K562 (cell line): ENCODE results near the gene CYB5D1. TPM values are rescaled to one million over a fixed set of nuclear protein-coding genes. Genes with fewer than 3 reads are reported as not detected.

Experiments used
- DMBX1 ChIP-seq: fragments of 250-450 bp; sonication (Bioruptor Pico); IDR thresholded peaks from 2 replicates; pipeline ENCODE4 v1.8.0; 2022; ENCODE audit warnings: inconsistent platforms, mild to moderate bottlenecking, moderate library complexity, borderline replicate concordance
- NCOA2 ChIP-seq, 2 experiments: fragments of 450-650 bp; IDR thresholded peaks; 2 replicates each; pipeline ENCODE4 v1.6.1; 2018; ENCODE audit warnings: mild to moderate bottlenecking in 2 of 2, moderate library complexity in 1 of 2; ENCODE audit not compliant: partially characterized antibody in 2 of 2
- RBM22 ChIP-seq: fragments of 200-400 bp; formaldehyde crosslinking; IDR thresholded peaks from 2 replicates; pipeline ENCODE4 v1.6.1; 2018; ENCODE audit warnings: low read length, low read depth; ENCODE audit not compliant: poor library complexity, severe bottlenecking
- SRSF1 ChIP-seq: fragments of 200-400 bp; formaldehyde crosslinking; IDR thresholded peaks from 2 replicates; pipeline ENCODE4 v1.6.1; 2017; ENCODE audit warnings: mild to moderate bottlenecking, low read depth, low read length, moderate library complexity
- ZBTB7A ChIP-seq: IDR thresholded peaks from 2 replicates; pipeline ENCODE4 v1.6.1; 2011; ENCODE audit warnings: low read depth, mild to moderate bottlenecking, low read length, moderate library complexity, borderline replicate concordance; ENCODE audit not compliant: control insufficient read depth
- ZNF41 ChIP-seq: fragments of 250-450 bp; sonication (Bioruptor Pico); conservative IDR thresholded peaks from 2 replicates; pipeline ENCODE4 v1.4.0; 2020; ENCODE audit warnings: mild to moderate bottlenecking
- polyA plus RNA-seq, 8 experiments: library from polyadenylated mRNA; depleted of rRNA in 4 of 8; stranded (reverse) in 5 of 8; unstranded in 3 of 8; fragments of >200 nt; fragmentation: Nextera tagmentation in 2 of 8; fragmentation: Illumina TruSeq in 1 of 8; extraction: Ambion mirVana in 2 of 8; extraction: Trizol in 1 of 8; gene quantifications; 2 replicates each; pipeline versions ENCODE4 v1.2.1 to v1.2.3, GENCODE V29; 2011 to 2014; ENCODE audit warnings: inconsistent platforms in 1 of 8, missing spikeins in 1 of 8
- total RNA-seq, 7 experiments: library from RNA; depleted of rRNA in 6 of 7; stranded (reverse); fragments of >200 nt in 6 of 7; fragmentation: Illumina TruSeq in 2 of 7; extraction: Trizol in 2 of 7; gene quantifications; 2 replicates each; pipeline versions ENCODE4 v1.2.1 to v1.2.3, GENCODE V29; 2011 to 2021; ENCODE audit warnings: low replicate concordance in 1 of 7
- TF ChIP-seq, protein P1 (sequence below): fragments of 250-450 bp; sonication (Bioruptor Pico); IDR thresholded peaks from 2 replicates; pipeline ENCODE4 v1.5.0; 2021; ENCODE audit warnings: mild to moderate bottlenecking, borderline replicate concordance
- TF ChIP-seq, protein P2 (sequence below), 3 experiments: fragments of 200-800 bp in 1 of 3; fragments of 250-450 bp in 1 of 3; fragments of 450-650 bp in 1 of 3; sonication (Bioruptor Pico) in 1 of 3; sonication (Bioruptor generic) in 1 of 3; formaldehyde crosslinking in 1 of 3; IDR thresholded peaks; 2 replicates each; pipeline versions ENCODE4 v1.6.1 to v1.8.0; 2016 to 2022; ENCODE audit warnings: mild to moderate bottlenecking in 2 of 3, missing genetic modification characterization in 2 of 3, missing compliant biosample characterization in 1 of 3, moderate library complexity in 1 of 3
- TF ChIP-seq, protein P3 (sequence below): sonication (generic); formaldehyde crosslinking; IDR thresholded peaks from 2 replicates; pipeline ENCODE4 v1.8.0; 2022; ENCODE audit warnings: missing genetic modification reagents, mild to moderate bottlenecking, moderate library complexity, borderline replicate concordance

The CYB5D1 gene
- total and polyA plus RNA-seq, 9 of the 15 experiments (the other 6 are each of a cell fraction or from before 2014, with no cell fraction given) = 2.4 to 7.9 (median 5.7) TPM

DNA sequence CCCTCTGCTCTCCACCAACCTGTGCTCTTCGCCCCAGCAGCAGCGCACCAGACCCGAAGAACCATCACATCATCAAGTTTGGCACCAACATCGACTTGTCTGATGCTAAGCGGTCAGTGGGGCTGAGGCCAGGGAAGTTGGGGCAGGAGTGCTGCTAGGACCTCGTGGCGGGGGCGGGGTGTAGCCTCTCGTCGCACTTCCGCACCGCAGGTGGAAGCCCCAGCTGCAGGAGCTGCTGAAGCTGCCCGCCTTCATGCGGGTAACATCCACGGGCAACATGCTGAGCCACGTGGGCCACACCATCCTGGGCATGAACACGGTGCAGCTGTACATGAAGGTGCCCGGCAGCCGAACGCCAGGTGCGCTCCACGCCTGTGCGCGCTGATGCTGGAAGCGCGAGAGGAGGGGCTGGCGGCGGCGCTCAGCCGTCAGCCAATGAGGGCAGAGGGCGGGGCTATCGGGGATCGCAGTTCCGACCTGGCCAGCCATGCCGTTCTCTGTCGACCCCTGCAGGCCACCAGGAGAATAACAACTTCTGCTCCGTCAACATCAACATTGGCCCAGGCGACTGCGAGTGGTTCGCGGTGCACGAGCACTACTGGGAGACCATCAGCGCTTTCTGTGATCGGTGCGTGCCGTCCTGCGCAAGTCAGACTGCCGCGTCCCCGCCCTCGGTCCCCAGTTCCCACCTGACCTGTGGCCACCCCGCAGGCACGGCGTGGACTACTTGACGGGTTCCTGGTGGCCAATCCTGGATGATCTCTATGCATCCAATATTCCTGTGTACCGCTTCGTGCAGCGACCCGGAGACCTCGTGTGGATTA is 6.2 kb upstream of the CYB5D1 start (continued):
- TF ChIP-seq, protein P1, sequence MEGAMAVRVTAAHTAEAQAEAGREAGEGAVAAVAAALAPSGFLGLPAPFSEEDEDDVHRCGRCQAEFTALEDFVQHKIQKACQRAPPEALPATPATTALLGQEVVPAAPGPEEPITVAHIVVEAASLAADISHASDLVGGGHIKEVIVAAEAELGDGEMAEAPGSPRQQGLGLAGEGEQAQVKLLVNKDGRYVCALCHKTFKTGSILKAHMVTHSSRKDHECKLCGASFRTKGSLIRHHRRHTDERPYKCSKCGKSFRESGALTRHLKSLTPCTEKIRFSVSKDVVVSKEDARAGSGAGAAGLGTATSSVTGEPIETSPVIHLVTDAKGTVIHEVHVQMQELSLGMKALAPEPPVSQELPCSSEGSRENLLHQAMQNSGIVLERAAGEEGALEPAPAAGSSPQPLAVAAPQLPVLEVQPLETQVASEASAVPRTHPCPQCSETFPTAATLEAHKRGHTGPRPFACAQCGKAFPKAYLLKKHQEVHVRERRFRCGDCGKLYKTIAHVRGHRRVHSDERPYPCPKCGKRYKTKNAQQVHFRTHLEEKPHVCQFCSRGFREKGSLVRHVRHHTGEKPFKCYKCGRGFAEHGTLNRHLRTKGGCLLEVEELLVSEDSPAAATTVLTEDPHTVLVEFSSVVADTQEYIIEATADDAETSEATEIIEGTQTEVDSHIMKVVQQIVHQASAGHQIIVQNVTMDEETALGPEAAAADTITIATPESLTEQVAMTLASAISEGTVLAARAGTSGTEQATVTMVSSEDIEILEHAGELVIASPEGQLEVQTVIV = no peak
- no peak for TF ChIP-seq ZNF41
- TF ChIP-seq RBM22 = peak; percentile 17
- TF ChIP-seq, protein P2, sequence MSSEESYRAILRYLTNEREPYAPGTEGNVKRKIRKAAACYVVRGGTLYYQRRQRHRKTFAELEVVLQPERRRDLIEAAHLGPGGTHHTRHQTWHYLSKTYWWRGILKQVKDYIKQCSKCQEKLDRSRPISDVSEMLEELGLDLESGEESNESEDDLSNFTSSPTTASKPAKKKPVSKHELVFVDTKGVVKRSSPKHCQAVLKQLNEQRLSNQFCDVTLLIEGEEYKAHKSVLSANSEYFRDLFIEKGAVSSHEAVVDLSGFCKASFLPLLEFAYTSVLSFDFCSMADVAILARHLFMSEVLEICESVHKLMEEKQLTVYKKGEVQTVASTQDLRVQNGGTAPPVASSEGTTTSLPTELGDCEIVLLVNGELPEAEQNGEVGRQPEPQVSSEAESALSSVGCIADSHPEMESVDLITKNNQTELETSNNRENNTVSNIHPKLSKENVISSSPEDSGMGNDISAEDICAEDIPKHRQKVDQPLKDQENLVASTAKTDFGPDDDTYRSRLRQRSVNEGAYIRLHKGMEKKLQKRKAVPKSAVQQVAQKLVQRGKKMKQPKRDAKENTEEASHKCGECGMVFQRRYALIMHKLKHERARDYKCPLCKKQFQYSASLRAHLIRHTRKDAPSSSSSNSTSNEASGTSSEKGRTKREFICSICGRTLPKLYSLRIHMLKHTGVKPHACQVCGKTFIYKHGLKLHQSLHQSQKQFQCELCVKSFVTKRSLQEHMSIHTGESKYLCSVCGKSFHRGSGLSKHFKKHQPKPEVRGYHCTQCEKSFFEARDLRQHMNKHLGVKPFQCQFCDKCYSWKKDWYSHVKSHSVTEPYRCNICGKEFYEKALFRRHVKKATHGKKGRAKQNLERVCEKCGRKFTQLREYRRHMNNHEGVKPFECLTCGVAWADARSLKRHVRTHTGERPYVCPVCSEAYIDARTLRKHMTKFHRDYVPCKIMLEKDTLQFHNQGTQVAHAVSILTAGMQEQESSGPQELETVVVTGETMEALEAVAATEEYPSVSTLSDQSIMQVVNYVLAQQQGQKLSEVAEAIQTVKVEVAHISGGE (CRISPR knock-in tag; IDR thresholded peaks at IDR 0.05) = no peak
- no peak for TF ChIP-seq DMBX1
- no peak for TF ChIP-seq NCOA2 (IDR thresholded peaks at IDR 0.05; ENCODE audit: partially characterized antibody in 2 of 2)
- TF ChIP-seq, protein P3, sequence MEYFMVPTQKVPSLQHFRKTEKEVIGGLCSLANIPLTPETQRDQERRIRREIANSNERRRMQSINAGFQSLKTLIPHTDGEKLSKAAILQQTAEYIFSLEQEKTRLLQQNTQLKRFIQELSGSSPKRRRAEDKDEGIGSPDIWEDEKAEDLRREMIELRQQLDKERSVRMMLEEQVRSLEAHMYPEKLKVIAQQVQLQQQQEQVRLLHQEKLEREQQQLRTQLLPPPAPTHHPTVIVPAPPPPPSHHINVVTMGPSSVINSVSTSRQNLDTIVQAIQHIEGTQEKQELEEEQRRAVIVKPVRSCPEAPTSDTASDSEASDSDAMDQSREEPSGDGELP (CRISPR knock-in tag) = peak; percentile 66; the same call in 1 of the 2 replicates
- peak; percentile 41; the same call in 1 of the 2 replicates for TF ChIP-seq ZBTB7A
- TF ChIP-seq SRSF1 = no peak
